ENCODE data around the gene ADGRL4. TPM values are rescaled to one million over a fixed set of nuclear protein-coding genes. Genes with fewer than 3 reads are reported as not detected.
A peak's percentile ranks its signal among the peaks of the same experiment; 100 is the strongest.

The ADGRL4 gene
- total and polyA plus RNA-seq, 2 donors, result 2.4 to 12.3 TPM

DNA sequence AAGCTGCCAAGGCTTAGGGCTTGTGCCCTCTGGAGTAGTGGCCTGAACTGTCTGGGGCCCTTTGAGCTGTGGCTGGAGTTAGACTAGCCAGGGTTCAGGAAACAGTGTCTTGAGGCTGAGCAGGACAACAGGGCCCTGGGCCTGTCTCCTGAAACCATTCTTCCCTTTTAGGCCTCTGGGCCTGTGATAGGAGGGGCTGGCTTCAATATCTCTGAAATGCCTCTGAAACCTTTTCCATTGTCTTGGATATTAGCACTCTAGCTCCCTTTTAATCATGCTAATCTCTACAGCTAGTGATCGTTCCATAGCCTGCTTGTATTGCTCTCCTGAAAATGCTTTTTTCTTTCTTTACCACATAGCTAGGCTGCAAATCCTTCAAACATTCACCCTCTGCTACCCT lies 135.3 kb downstream of the ADGRL4 start:
- WGBS, result 97% methylated on average over 1 of the region's 1 CpG
- no peak for DNase-seq (ENCODE audit: low read depth in 6 of 9, low spot score in 9 of 9)
- Histone ChIP-seq H3K9me3 (ENCODE audit: control insufficient read depth in 2 of 2, insufficient read depth in 1 of 2, low read length in 1 of 2) (no peaks in the 10 kb centered on the region), H3K27me3 (ENCODE audit: control insufficient read depth in 2 of 2, insufficient read depth in 1 of 2, low read length in 1 of 2) (no peaks in the 10 kb centered on the region), H3K4me3 (ENCODE audit: low read length in 2 of 2) (no peak overlapping the region), H3K4me1 (ENCODE audit: control insufficient read depth in 2 of 2, insufficient read depth in 2 of 2, low read length in 2 of 2) (no peaks in the 10 kb centered on the region), H3K27ac (ENCODE audit: low read depth in 1 of 2, low read length in 1 of 2) (no peak overlapping the region), H3K36me3 (ENCODE audit: control insufficient read depth in 2 of 2, insufficient read depth in 2 of 2, low read length in 1 of 2) (no peaks in the 10 kb centered on the region)

DNA sequence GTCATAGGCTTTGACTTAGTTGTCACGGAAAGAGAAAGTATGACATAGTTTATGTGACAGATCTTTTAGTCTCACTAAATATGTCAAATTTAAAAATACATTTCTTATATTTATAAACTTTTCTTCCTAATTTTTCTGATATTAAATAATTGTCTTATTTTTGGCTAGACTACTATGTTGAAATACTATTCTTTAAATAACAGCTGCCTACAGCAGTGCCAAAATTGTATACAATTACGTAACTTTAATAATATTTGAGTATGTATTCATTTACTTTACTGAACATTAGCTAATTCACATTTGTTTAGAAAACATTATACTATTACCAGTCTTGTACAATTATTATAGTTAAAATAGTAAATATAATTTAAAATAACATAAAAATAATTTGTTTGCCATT lies 137.4 kb downstream of the ADGRL4 start:
- no peaks in the 10 kb centered on the region for H3K36me3 ChIP-seq (ENCODE audit: control insufficient read depth in 2 of 2, insufficient read depth in 2 of 2, low read length in 1 of 2)
- H3K4me3 ChIP-seq (ENCODE audit: low read length in 2 of 2), result no peak overlapping the region
- no peak for DNase-seq (ENCODE audit: low read depth in 6 of 9, low spot score in 9 of 9)
- 92% methylated on average over 2 of the region's 2 CpGs for WGBS
- H3K27me3 ChIP-seq (ENCODE audit: control insufficient read depth in 2 of 2, insufficient read depth in 1 of 2, low read length in 1 of 2), result no peaks in the 10 kb centered on the region
- no peaks in the 10 kb centered on the region for H3K4me1 ChIP-seq (ENCODE audit: control insufficient read depth in 2 of 2, insufficient read depth in 2 of 2, low read length in 2 of 2)
- H3K27ac ChIP-seq (ENCODE audit: low read depth in 1 of 2, low read length in 1 of 2), result no peak overlapping the region
- H3K9me3 ChIP-seq (ENCODE audit: control insufficient read depth in 2 of 2, insufficient read depth in 1 of 2, low read length in 1 of 2), result no peaks in the 10 kb centered on the region

DNA sequence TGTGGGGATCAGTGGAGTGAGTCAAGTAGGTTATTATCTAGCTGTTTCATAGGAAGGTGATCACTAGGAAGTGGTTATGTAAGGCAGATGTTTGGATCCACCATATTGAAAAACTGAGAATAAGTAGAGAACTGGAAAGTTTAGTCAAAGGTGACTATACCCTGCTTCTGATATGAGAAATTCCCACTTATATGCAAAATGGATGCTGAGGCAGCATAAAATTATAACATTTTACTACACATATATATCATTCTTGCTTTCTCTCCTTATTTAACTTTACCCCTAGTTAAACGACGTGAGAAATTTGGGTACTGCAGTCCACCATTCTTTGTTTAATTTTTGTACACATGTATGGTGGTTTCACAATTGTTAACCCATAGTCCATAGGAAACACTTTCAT lies 142.4 kb downstream of the ADGRL4 start:
- Histone ChIP-seq H3K4me1 (ENCODE audit: control insufficient read depth in 2 of 2, insufficient read depth in 2 of 2, low read length in 2 of 2) (no peaks in the 10 kb centered on the region), H3K36me3 (ENCODE audit: control insufficient read depth in 2 of 2, insufficient read depth in 2 of 2, low read length in 1 of 2) (no peaks in the 10 kb centered on the region), H3K27ac (ENCODE audit: low read depth in 1 of 2, low read length in 1 of 2) (no peak overlapping the region), H3K27me3 (ENCODE audit: control insufficient read depth in 2 of 2, insufficient read depth in 1 of 2, low read length in 1 of 2) (no peaks in the 10 kb centered on the region), H3K4me3 (ENCODE audit: low read length in 2 of 2) (no peak overlapping the region), H3K9me3 (ENCODE audit: control insufficient read depth in 2 of 2, insufficient read depth in 1 of 2, low read length in 1 of 2) (no peaks in the 10 kb centered on the region)
- WGBS, result 95% methylated on average over 2 of the region's 2 CpGs
- DNase-seq (ENCODE audit: low read depth in 6 of 9, low spot score in 9 of 9), result no peak

DNA sequence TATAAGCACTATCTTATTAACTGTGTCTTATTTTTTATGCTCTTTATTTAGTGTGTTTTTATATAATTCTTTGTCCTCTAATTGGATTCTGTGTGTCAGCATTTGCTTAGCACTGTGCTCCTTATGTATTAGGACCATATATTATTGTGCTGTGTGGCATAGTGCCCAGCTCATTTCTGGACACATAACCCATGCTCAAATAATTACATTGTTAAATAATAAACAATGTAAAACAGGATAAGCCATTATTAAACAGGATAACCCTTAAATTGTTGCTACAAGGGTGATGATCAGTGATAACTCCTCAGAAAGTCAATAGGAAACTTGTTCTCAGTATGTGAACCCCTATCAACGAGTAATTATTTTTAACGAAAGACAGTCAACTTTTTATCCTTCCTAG lies 150.4 kb downstream of the ADGRL4 start:
- Histone ChIP-seq H3K9me3 (ENCODE audit: control insufficient read depth in 2 of 2, insufficient read depth in 1 of 2, low read length in 1 of 2) (no peaks in the 10 kb centered on the region), H3K36me3 (ENCODE audit: control insufficient read depth in 2 of 2, insufficient read depth in 2 of 2, low read length in 1 of 2) (no peaks in the 10 kb centered on the region), H3K27me3 (ENCODE audit: control insufficient read depth in 2 of 2, insufficient read depth in 1 of 2, low read length in 1 of 2) (no peaks in the 10 kb centered on the region), H3K4me1 (ENCODE audit: control insufficient read depth in 2 of 2, insufficient read depth in 2 of 2, low read length in 2 of 2) (no peaks in the 10 kb centered on the region), H3K4me3 (ENCODE audit: low read length in 2 of 2) (no peak overlapping the region), H3K27ac (ENCODE audit: low read depth in 1 of 2, low read length in 1 of 2) (no peak overlapping the region)
- WGBS, result 94% methylated on average over 2 of the region's 2 CpGs
- no peak for DNase-seq (ENCODE audit: low read depth in 6 of 9, low spot score in 9 of 9)

DNA sequence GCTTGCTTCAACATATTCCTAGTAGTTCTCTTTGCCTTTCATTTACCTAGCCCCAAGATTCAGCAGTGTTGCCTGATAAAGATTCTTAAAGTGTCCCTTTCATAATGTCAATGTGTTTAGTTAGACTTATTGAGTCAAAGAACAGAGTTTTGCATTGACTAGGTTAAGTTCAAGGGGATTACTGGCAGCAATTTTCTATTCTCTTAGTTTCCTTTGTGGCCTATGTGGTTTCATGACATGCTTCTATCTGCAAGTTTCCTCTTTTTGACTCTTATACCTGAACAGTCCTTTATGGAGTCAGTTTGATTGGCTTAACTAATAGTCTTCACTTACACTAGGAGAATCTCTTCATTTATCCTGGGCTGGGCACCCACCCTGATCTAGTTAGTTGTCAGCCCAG lies 151.3 kb downstream of the ADGRL4 start:
- no peak overlapping the region for H3K27ac ChIP-seq (ENCODE audit: low read depth in 1 of 2, low read length in 1 of 2)
- no peaks in the 10 kb centered on the region for H3K36me3 ChIP-seq (ENCODE audit: control insufficient read depth in 2 of 2, insufficient read depth in 2 of 2, low read length in 1 of 2)
- no peak for DNase-seq (ENCODE audit: low read depth in 6 of 9, low spot score in 9 of 9)

DNA sequence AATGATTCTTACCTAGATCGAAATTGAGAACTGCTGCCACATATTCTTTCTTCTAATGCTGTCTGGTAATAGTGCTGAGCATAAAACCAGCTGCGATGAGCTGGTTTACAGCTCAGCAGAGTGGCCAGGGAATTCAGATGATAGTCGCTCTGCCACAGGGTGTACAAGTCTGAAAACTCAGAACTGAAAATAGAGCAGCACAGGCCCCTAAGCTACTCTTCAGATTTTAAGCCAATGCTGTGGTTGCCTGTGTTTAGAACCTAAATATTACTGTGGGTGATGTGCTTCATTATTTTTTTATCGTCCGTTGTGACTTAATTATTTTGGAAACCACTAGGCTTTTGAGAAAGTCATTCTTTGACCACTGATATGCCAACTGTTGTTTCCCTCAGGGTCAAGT lies 152.0 kb downstream of the ADGRL4 start:
- Histone ChIP-seq H3K27ac (ENCODE audit: low read depth in 1 of 2, low read length in 1 of 2) (no peak overlapping the region), H3K36me3 (ENCODE audit: control insufficient read depth in 2 of 2, insufficient read depth in 2 of 2, low read length in 1 of 2) (no peaks in the 10 kb centered on the region), H3K9me3 (ENCODE audit: control insufficient read depth in 2 of 2, insufficient read depth in 1 of 2, low read length in 1 of 2) (no peaks in the 10 kb centered on the region), H3K27me3 (ENCODE audit: control insufficient read depth in 2 of 2, insufficient read depth in 1 of 2, low read length in 1 of 2) (no peaks in the 10 kb centered on the region), H3K4me3 (ENCODE audit: low read length in 2 of 2) (no peak overlapping the region), H3K4me1 (ENCODE audit: control insufficient read depth in 2 of 2, insufficient read depth in 2 of 2, low read length in 2 of 2) (no peaks in the 10 kb centered on the region)
- WGBS, result 94% methylated on average over 5 of the region's 5 CpGs
- DNase-seq (ENCODE audit: low read depth in 6 of 9, low spot score in 9 of 9), result no peak

More for the DNA sequence above, 151.3 kb downstream of the ADGRL4 start:
- H3K27me3 ChIP-seq (ENCODE audit: control insufficient read depth in 2 of 2, insufficient read depth in 1 of 2, low read length in 1 of 2), result no peaks in the 10 kb centered on the region
- no peaks in the 10 kb centered on the region for H3K9me3 ChIP-seq (ENCODE audit: control insufficient read depth in 2 of 2, insufficient read depth in 1 of 2, low read length in 1 of 2)
- no peak overlapping the region for H3K4me3 ChIP-seq (ENCODE audit: low read length in 2 of 2)
- no peaks in the 10 kb centered on the region for H3K4me1 ChIP-seq (ENCODE audit: control insufficient read depth in 2 of 2, insufficient read depth in 2 of 2, low read length in 2 of 2)

DNA sequence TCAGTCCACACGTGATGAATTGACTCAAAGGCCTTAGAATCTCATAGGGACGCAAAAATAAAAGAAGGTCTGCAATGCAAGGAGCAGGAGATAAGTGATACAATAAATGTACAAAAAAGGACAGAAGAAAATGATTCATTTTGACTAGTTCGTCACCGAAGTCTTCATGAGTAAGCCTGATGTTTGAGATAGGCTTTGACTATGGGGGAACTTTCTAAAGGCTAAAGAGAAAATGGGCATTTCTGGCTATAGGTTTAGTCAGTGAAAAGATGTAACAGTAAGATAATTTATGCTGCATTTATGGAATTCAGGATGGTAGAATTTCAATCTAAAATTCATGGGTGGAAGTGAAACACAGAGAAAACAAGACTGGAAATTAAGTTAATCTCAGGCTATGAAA lies 163.0 kb downstream of the ADGRL4 start:
- H3K36me3 ChIP-seq (ENCODE audit: control insufficient read depth in 2 of 2, insufficient read depth in 2 of 2, low read length in 1 of 2), result no peaks in the 10 kb centered on the region
- no peaks in the 10 kb centered on the region for H3K9me3 ChIP-seq (ENCODE audit: control insufficient read depth in 2 of 2, insufficient read depth in 1 of 2, low read length in 1 of 2)
- DNase-seq (ENCODE audit: low read depth in 6 of 9, low spot score in 9 of 9), result no peak
- no peaks in the 10 kb centered on the region for H3K4me1 ChIP-seq (ENCODE audit: control insufficient read depth in 2 of 2, insufficient read depth in 2 of 2, low read length in 2 of 2)
- no peak overlapping the region for H3K27ac ChIP-seq (ENCODE audit: low read depth in 1 of 2, low read length in 1 of 2)
- H3K4me3 ChIP-seq (ENCODE audit: low read length in 2 of 2), result no peak overlapping the region
- H3K27me3 ChIP-seq (ENCODE audit: control insufficient read depth in 2 of 2, insufficient read depth in 1 of 2, low read length in 1 of 2), result no peaks in the 10 kb centered on the region
- 96% methylated on average over 4 of the region's 4 CpGs for WGBS

DNA sequence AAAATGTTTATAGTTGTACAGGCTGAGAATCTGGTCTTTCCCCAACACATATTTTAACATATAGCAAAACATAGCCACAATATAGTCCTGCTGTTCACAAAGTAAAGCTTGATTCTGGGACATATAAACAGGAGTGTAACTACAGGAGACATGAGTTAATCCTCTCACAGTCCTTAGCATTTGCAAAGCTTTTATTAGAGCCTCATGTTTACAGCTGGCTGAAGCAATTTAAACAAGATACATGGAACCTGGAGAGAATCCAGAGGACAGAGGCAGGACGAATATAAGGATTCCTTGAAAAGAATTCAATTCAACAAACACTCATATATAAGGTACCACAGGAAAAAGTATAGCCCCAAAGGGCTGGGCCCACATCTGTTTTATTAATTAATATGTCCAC lies 163.4 kb downstream of the ADGRL4 start:
- 85% methylated on average over 1 of the region's 1 CpG for WGBS
- DNase-seq (ENCODE audit: low read depth in 6 of 9, low spot score in 9 of 9), result no peak
- Histone ChIP-seq H3K27ac (ENCODE audit: low read depth in 1 of 2, low read length in 1 of 2) (no peak overlapping the region), H3K4me3 (ENCODE audit: low read length in 2 of 2) (no peak overlapping the region), H3K4me1 (ENCODE audit: control insufficient read depth in 2 of 2, insufficient read depth in 2 of 2, low read length in 2 of 2) (no peaks in the 10 kb centered on the region), H3K9me3 (ENCODE audit: control insufficient read depth in 2 of 2, insufficient read depth in 1 of 2, low read length in 1 of 2) (no peaks in the 10 kb centered on the region), H3K27me3 (ENCODE audit: control insufficient read depth in 2 of 2, insufficient read depth in 1 of 2, low read length in 1 of 2) (no peaks in the 10 kb centered on the region), H3K36me3 (ENCODE audit: control insufficient read depth in 2 of 2, insufficient read depth in 2 of 2, low read length in 1 of 2) (no peaks in the 10 kb centered on the region)

DNA sequence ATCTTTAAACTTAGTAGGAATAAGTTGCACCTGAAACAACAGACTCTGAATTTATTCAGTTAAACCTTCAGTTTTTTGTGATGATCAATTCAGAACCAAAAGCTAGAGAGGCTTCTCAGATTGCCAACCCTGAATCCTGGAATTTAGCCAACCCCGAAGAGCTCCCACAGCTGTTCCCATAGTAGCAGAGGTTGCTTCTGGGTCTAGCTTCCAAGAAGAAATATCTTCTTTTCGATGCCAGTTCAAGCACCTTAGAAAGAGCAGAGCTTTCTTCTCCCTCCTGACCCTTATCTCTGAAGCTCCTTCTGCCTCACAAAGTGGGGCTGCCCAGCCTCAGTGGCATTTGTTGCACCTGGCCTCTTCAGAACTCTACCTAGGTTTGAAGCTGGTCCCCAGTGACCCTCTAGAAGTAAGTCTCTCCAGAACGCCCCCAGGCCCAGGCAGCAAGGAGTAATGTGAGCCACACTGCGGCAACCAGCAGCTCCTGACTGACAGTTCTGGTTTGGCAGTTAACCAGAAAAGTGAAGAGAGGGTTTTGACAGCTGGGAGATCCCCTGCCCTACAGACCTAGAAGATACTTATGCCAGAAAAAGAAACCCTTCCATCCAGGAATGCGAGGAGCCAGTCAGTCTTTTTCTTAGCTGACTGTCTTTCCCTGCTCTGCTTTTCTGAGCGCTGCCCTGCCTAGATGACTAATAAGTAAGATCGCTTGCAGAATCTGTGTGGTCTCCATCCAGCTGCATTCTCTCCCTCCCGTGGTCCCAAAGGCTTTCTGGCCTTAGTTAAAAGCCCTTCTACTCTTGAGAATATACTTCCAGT lies 165.9 kb downstream of the ADGRL4 start:
- Histone ChIP-seq H3K4me3 (ENCODE audit: low read length in 2 of 2) (no peak overlapping the region), H3K9me3 (ENCODE audit: control insufficient read depth in 2 of 2, insufficient read depth in 1 of 2, low read length in 1 of 2) (no peaks in the 10 kb centered on the region), H3K27ac (ENCODE audit: low read depth in 1 of 2, low read length in 1 of 2) (no peak overlapping the region), H3K27me3 (ENCODE audit: control insufficient read depth in 2 of 2, insufficient read depth in 1 of 2, low read length in 1 of 2) (no peaks in the 10 kb centered on the region), H3K36me3 (ENCODE audit: control insufficient read depth in 2 of 2, insufficient read depth in 2 of 2, low read length in 1 of 2) (no peaks in the 10 kb centered on the region), H3K4me1 (ENCODE audit: control insufficient read depth in 2 of 2, insufficient read depth in 2 of 2, low read length in 2 of 2) (no peaks in the 10 kb centered on the region)
- 66% methylated on average over 8 of the region's 8 CpGs for WGBS
- DNase-seq (ENCODE audit: low read depth in 6 of 9, low spot score in 9 of 9), result peak in 2 of 9 donors; percentile 1 to 21
